Parathyroid adenoma (tissue), 2 donors: ENCODE data around the gene ZNF324.
"Not testable (repeated sequence)": the region's sequence is repeated elsewhere in the genome, so short reads cannot be mapped to it uniquely, and the experiment has no call there.

ENCODE experiments used
- H2AFZ ChIP-seq: fragments of 300-600 bp; sonication (generic); one replicate; pipeline ENCODE4 v1.7.0; 2017; ENCODE audit warnings: antibody characterized with exemption, mild to moderate bottlenecking
- H3K27ac ChIP-seq: fragments of 300-600 bp; sonication (generic); one replicate; pipeline ENCODE4 v1.7.0; 2017
- H3K27me3 ChIP-seq: fragments of 300-600 bp; sonication (generic); one replicate; pipeline ENCODE4 v1.7.0; 2017; ENCODE audit warnings: low read length; ENCODE audit not compliant: control insufficient read depth, insufficient read depth
- H3K36me3 ChIP-seq: fragments of 300-600 bp; sonication (generic); one replicate; pipeline ENCODE4 v1.7.0; 2017; ENCODE audit warnings: low read length; ENCODE audit not compliant: control insufficient read depth, insufficient read depth
- H3K4me1 ChIP-seq: fragments of 300-600 bp; sonication (generic); one replicate; pipeline ENCODE4 v1.7.0; 2017; ENCODE audit warnings: control low read depth
- H3K4me2 ChIP-seq: fragments of 300-600 bp; sonication (generic); one replicate; pipeline ENCODE4 v1.7.0; 2017; ENCODE audit warnings: low read length
- H3K4me3 ChIP-seq: fragments of 300-600 bp; sonication (generic); one replicate; pipeline ENCODE4 v1.7.0; 2017; ENCODE audit warnings: low read depth, low read length
- H3K79me2 ChIP-seq: fragments of 300-600 bp; sonication (generic); one replicate; pipeline ENCODE4 v1.7.0; 2017; ENCODE audit warnings: control low read depth
- H3K9ac ChIP-seq: fragments of 300-600 bp; sonication (generic); one replicate; pipeline ENCODE4 v1.7.0; 2017; ENCODE audit warnings: mild to moderate bottlenecking
- H3K9me3 ChIP-seq: fragments of 300-600 bp; sonication (generic); one replicate; pipeline ENCODE4 v1.7.0; 2017; ENCODE audit warnings: low read length; ENCODE audit not compliant: control insufficient read depth
- TF ChIP-seq, protein P1 (sequence below): fragments of 300-600 bp; sonication (generic); IDR thresholded peaks from one replicate; pipeline ENCODE4 v1.7.0; 2017; ENCODE audit warnings: antibody characterized with exemption, mild to moderate bottlenecking
- donor health status: primary hyperparathyroidism.

The ZNF324 gene

DNA sequence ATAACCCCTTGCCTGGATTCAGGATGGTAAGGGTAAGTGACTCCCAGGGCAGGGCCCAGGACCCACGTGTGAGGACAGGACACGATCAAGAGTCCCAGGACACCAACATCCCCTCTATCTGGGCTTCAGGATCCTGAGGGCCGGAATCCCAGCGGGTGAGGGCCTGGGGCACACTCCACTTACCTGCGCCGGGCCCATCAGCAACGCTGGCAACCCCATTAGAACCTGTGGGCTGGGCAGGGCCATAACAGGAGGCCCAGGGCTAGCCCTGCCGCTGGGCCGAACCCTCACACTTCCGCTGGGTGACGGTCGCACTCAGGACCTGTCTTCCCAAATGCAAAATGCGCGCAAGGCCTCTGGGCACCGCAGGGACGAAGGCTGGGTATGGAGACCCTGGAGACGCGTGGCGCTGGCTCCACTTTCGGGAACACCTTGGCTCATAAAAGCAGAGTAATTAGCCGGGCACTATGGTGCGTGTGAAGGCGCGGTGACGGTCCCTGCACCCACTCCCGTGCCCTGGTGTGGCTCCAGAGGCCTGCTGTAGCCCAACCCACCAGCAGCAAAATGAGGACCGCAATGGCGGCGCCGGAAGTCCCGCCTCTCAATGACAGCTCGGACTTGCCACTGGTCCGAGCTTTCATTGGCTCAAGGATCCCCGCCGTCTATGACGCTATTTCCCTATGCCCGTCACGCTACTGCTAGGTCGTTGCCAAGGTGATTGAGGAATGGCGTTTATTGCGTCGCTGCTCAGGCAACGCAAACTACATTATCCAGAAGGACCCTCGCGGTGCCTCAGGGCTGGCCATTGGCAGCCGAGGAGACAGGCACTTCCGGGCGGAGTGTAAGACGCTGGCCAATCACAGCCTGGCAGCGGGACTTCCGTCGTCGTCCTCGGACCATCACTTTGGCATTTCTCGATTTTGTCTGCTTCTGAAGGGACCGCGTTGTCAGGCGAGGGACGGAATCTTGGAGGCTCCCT is 27.0 kb upstream of the ZNF324 start, which contains the start of gene ZNF132:
ZNF132 (minus strand) TSS at position 578 of the 979 bp plus-strand sequence; CDS start at position 246, 332 bp downstream.
- H3K36me3 ChIP-seq: peaks cover 10% of the 10 kb centered on the region
- H2AFZ ChIP-seq: peak within 1 kb of the TSS; percentile 89
- TF ChIP-seq, protein P1, sequence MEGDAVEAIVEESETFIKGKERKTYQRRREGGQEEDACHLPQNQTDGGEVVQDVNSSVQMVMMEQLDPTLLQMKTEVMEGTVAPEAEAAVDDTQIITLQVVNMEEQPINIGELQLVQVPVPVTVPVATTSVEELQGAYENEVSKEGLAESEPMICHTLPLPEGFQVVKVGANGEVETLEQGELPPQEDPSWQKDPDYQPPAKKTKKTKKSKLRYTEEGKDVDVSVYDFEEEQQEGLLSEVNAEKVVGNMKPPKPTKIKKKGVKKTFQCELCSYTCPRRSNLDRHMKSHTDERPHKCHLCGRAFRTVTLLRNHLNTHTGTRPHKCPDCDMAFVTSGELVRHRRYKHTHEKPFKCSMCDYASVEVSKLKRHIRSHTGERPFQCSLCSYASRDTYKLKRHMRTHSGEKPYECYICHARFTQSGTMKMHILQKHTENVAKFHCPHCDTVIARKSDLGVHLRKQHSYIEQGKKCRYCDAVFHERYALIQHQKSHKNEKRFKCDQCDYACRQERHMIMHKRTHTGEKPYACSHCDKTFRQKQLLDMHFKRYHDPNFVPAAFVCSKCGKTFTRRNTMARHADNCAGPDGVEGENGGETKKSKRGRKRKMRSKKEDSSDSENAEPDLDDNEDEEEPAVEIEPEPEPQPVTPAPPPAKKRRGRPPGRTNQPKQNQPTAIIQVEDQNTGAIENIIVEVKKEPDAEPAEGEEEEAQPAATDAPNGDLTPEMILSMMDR: no peak
- H3K4me2 ChIP-seq: peak within 1 kb of the TSS; percentile 92
- H3K9ac ChIP-seq: no peak within 1 kb of the TSS
- H3K27me3 ChIP-seq: no peaks in the 10 kb centered on the region
- H3K4me3 ChIP-seq: peak within 1 kb of the TSS; percentile 88
- peak within 1 kb of the TSS; percentile 81 for H3K27ac ChIP-seq
- H3K9me3 ChIP-seq: peaks cover 3% of the 10 kb centered on the region
- H3K79me2 ChIP-seq: peaks cover 14% of the 10 kb centered on the region
- peaks cover 7% of the 10 kb centered on the region for H3K4me1 ChIP-seq

DNA sequence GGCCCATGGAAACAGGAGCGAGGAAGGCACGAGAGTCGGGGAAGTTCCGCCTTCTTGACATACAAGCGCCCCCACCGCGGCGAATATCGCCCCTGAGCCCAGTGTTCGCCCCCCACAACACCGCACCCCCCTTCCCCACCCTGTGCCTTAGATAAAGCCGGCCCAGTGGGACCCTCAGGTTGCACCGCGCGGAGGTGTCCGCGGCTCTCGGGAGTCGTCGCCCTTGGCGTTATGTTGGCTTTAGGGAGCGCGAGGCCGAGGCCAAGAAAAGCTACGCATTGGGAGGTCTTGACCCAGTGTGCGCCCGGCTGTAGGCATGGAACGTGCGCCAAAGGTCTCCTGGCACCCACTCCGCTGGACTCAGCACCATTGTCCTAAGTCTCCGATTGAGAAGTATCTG is 26.3 kb upstream of the ZNF324 start:
- Histone ChIP-seq H3K4me1 (peaks cover 7% of the 10 kb centered on the region), H3K27ac (peak overlapping the region; percentile 81), H3K9ac (no peak overlapping the region), H3K4me3 (peak overlapping the region; percentile 88), H3K9me3 (peaks cover 3% of the 10 kb centered on the region), H3K27me3 (no peaks in the 10 kb centered on the region), H3K4me2 (peak overlapping the region; percentile 92), H3K36me3 (peaks cover 9% of the 10 kb centered on the region), H3K79me2 (peaks cover 14% of the 10 kb centered on the region), H2AFZ (peak overlapping the region; percentile 89)
- TF ChIP-seq, protein P1: no peak

DNA sequence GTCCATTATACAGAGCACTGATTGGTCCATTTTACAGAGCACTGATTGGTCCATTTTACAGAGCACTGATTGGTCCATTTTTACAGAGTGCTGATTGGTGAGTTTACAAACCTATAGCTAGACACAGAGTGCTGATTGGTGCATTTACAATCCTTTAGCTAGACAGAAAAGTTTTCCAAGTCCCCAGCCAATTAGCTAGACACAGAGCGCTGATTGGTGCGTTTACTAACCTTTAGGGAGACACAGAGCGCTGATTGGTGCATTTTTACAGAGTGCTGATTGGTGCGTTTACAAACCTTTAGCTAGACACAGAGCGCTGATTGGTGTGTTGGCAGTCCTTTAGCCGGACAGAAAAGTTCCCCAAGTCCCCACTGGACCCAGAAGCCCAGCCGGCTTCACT is 23.9 kb upstream of the ZNF324 start:
- H3K4me2 ChIP-seq, H3K4me1 ChIP-seq, H3K27me3 ChIP-seq: not testable (repeated sequence)

DNA sequence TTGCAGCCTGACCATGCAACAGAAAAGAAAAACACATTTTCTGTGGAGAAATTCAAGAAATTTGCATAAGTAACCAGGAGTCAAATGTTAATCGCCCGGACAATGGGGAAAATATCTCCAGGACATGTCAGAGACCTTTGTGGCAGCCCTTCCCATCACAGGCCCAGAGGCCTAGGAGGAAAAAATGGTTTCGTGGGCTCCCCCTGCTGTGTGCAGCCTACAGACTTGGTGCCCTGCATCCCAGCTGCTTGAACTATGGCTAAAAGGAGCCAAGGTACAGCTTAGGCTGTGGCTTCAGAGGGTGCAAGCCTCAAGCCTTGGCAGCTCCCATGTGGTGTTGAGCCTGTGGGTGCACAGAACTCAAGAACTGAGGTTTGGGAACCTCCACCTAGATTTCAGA is 18.0 kb upstream of the ZNF324 start:
- not testable (repeated sequence) for H3K27me3 ChIP-seq, H3K27ac ChIP-seq, H3K9ac ChIP-seq, H2AFZ ChIP-seq, H3K36me3 ChIP-seq, H3K4me3 ChIP-seq, H3K4me2 ChIP-seq, H3K9me3 ChIP-seq
- Histone ChIP-seq H3K79me2 (peaks cover 11% of the 10 kb centered on the region), H3K4me1 (peaks cover 11% of the 10 kb centered on the region)

More for the DNA sequence above, 23.9 kb upstream of the ZNF324 start:
- not testable (repeated sequence) for H3K9me3 ChIP-seq, H3K4me3 ChIP-seq, H3K27ac ChIP-seq, H3K36me3 ChIP-seq, H3K9ac ChIP-seq, H2AFZ ChIP-seq
- H3K79me2 ChIP-seq: peaks cover 14% of the 10 kb centered on the region

DNA sequence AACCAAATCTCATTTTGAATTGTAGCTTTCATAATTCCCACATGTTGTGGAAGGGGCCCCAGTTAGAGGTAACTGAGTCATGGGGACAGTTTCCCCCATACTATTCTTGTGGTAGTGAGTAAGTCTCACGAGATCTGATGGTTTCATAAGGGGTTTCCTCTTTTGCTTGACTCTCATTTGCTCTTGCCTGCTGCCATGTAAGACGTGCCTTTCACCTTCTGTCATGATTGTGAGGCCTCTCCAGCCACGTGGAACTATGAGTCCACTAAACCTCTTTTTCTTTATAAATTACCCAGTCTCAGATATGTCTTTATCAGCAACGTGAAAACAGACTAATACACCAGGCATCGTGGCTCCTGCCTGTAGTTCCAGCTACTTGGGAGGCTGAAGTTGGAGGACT is 16.9 kb upstream of the ZNF324 start:
- not testable (repeated sequence) for H3K27ac ChIP-seq, H3K27me3 ChIP-seq, H3K4me3 ChIP-seq, H2AFZ ChIP-seq, H3K9ac ChIP-seq, H3K36me3 ChIP-seq, H3K4me2 ChIP-seq, H3K9me3 ChIP-seq
- H3K4me1 ChIP-seq: peaks cover 11% of the 10 kb centered on the region
- peaks cover 11% of the 10 kb centered on the region for H3K79me2 ChIP-seq

DNA sequence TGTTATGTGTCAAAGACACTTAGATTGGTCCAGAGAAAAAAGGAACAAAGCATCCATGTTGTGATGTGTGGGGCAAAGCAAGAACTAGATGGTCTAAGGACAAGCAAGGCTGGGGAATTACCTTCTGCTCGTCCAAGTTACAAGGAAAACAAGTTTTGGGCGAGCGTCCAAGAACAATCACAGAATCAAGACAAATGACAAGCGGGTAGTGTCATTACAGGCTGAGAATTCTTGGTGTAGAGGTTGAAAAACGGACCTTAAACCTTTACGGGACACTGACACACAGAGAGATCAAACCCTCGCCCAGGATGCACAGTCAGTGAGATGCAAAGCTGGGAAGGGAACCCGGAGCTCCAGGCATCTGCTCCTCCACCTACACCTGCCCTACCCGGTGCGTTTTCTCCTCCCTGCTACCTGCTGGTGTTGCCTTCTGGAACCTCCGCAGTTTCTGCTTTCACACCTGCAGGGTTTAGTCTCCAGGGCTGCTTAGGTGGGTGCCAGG is 16.0 kb upstream of the ZNF324 start:
- Histone ChIP-seq H3K4me2 (peak overlapping the region; percentile 91), H3K79me2 (peaks cover 11% of the 10 kb centered on the region), H3K27me3 (no peaks in the 10 kb centered on the region), H3K4me3 (peak overlapping the region; percentile 93), H3K4me1 (peaks cover 11% of the 10 kb centered on the region), H2AFZ (peak overlapping the region; percentile 90), H3K36me3 (no peaks in the 10 kb centered on the region), H3K9me3 (no peaks in the 10 kb centered on the region), H3K9ac (no peak overlapping the region), H3K27ac (peak overlapping the region; percentile 53)
- TF ChIP-seq, protein P1: no peak
